Fibroblast of pulmonary artery (primary cell): Measurements from ENCODE around the gene GRIN3A.
"Not testable (repeated sequence)": the region's sequence is repeated elsewhere in the genome, so short reads cannot be mapped to it uniquely, and the experiment has no call there.

Source experiments
- DNase-seq: peaks from one replicate; pipeline ENCODE4 v3.0.0-alpha.2; 2010; ENCODE audit warnings: low read depth
- H3K4me3 ChIP-seq: replicated peaks from 2 replicates; pipeline ENCODE4 v1.5.1; 2011; ENCODE audit warnings: low read depth, mild to moderate bottlenecking, control low read depth, low read length, moderate library complexity
- TF ChIP-seq, protein P1 (sequence below): IDR thresholded peaks from 2 replicates; pipeline ENCODE4 v1.5.1; 2011; ENCODE audit warnings: mild to moderate bottlenecking, control low read depth, low read length, inconsistent platforms; ENCODE audit errors: missing control alignments

The GRIN3A gene

DNA sequence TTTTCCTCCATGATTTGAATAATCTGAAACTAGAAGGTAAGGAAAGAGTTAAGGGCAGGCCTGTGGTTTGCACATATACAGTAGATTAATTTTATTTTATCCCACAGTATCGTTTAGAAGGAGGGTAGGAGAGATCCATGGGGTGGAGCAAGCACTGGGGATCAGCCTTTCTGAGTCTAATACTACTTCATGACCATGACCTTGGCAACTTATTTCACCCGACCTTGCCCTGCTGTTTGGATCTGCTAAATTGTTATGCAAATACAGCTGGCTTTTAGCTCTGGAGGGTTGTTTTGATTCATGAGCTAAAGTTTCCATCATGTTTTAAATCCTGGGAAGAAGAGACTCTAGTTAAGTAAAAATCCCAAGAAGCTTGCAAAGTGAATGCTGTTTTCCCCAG, 864 bp upstream of the GRIN3A start:
- H3K4me3 ChIP-seq: no peak overlapping the region
- DNase-seq: no peak
- TF ChIP-seq, protein P1, sequence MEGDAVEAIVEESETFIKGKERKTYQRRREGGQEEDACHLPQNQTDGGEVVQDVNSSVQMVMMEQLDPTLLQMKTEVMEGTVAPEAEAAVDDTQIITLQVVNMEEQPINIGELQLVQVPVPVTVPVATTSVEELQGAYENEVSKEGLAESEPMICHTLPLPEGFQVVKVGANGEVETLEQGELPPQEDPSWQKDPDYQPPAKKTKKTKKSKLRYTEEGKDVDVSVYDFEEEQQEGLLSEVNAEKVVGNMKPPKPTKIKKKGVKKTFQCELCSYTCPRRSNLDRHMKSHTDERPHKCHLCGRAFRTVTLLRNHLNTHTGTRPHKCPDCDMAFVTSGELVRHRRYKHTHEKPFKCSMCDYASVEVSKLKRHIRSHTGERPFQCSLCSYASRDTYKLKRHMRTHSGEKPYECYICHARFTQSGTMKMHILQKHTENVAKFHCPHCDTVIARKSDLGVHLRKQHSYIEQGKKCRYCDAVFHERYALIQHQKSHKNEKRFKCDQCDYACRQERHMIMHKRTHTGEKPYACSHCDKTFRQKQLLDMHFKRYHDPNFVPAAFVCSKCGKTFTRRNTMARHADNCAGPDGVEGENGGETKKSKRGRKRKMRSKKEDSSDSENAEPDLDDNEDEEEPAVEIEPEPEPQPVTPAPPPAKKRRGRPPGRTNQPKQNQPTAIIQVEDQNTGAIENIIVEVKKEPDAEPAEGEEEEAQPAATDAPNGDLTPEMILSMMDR: no peak

DNA sequence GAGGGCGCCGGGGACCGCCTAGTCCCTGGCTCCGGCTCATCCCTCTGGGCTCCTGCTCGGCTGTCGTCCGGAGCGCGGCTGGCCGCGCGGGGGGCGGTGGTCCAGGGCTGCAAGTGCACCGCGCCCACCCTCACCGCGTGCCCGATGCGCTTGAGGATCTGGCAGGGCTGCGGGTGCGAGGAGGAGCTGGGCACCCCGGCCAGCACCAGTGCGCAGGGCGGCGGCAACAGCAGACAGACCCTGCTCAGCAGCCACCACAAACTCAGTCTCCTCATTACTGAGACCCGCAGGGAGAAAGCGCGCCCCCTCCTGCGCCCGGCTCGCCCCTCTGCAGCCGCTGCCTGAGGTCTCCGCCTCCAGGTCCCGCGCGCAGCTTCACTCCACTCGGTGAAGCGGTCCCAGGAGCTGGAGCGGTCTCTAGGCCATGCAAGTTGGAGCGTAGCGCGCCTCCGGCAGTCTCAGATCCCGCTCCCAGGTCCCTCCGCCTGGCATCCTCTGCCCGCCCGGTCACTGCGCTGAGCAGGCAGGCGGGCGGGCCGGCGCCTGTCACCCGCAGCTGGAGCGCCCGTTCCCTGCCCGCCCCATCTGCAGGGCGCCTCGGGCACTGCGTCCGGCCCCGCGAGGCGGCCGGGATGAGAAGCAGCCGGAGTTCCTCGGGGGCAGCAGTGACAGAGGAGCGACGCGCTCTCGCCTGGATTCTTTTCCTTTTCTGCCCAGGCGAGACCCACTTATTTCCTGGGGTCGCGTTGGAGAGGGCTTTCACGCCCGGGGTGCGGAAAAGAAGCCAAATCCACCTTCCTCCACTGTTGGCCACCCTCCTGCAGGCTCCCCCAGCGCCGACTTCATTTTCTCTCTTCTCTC, 512 bp downstream of the GRIN3A start:
- DNase-seq: no peak
- H3K4me3 ChIP-seq: no peak overlapping the region
- TF ChIP-seq, protein P1: no peak

DNA sequence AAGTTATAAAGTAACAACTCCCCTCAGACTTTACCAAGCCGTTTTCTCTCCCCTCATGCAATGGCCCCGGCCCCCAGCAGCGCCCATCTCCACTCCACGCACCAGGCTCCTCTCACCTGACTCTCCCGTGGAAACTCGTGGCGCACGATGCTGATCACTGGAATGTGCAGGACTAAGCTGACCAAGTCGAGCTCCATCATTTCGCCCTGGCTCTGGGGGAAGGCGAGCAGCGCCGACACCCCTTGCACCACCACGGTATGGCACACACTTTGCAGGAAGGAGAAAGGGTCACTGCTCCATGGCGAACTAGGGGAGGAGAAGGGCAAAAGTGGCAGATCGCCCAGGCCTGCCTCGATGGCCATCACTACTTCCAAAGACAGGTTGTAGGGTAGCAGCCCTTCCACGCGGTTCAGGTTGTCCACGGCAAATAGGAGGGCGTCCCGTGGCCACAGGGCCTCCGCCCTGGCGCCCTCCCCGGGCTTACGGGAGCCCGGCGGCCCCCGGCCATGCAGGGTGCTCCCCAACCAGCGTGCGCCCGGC, 1.2 kb downstream of the GRIN3A start:
- no peak overlapping the region for H3K4me3 ChIP-seq
- DNase-seq: no peak
- TF ChIP-seq, protein P1: no peak

DNA sequence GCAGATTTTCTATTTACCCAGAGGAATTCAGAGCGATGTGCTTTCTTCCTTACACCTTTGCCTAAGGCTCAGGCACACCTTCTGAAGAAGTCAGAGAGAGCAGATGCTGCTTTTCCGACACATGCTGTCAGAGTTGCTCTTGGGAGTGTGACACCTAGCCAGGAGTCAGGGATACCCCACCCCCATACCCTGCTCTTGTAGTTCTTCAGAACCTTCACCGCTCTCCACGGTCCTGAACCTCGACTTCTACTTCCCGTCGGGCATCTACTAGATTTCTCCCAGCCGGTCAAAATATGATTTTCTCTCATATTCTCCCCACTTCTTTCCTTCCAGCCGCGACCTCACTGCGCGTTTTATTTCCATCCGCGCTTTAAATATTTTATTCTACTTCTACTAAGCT, 1.7 kb downstream of the GRIN3A start:
- H3K4me3 ChIP-seq: no peak overlapping the region
- no peak for DNase-seq
- TF ChIP-seq, protein P1: no peak

DNA sequence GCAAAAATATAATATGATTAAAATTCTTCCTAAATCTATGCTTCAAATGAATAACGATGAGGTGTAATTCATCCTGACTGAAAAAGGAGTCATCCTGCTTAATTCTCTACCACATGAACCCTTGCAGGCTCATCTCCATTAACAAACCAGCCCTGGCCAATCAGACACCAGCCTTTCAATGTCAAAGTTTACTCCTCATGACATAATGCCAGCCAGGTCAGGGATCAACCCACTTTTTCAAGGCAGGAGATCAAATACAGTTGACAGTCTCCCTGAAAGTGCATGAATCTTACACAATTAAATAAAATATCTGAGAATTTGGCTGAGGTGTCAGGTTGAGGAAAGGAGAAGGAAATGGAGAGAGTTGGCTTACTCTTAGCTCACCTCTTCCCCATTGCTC, 7.0 kb downstream of the GRIN3A start:
- TF ChIP-seq, protein P1: no peak
- DNase-seq: no peak
- no peak overlapping the region for H3K4me3 ChIP-seq

DNA sequence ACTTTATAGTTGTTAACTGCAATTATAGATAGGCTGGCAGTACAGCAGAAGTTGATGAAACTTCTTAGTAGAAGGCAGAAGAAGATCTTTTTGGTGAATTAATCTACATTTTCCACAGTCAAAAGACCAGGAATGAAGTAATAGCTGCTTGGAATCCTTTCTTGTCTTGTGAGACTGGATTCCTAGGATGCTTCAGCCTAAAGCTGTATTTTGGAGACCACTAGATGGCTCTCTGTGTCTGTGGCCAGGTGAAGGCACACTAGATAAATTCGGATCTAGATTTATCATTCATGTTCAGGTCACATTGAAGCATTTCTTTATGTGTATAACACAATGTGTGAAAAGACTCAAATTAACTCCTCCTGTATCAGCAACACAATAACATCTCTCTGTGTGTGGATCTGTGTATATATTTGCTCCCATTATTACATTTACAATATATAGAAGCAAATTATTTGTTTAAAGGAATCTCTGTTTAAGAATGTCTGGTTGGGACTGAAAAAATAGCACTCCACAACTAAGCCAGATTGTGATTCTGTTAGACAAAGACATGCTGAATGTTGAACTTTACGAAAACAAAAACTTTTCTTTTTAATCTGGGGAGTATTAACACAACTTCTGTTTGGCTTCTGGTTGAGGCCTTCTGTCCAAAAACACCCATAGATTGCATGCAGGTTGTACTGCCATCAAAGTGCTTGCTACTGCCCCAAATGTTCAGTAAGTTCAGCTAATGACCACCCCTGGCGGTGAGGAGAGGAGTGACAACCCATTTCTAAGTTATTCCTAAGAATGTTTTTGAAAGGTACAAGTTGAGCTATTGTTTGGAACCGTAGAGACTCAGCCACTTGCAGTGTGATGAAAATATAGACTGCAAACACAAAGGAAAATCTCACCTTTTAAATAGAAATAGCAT, 10.6 kb downstream of the GRIN3A start:
- no peak overlapping the region for H3K4me3 ChIP-seq
- DNase-seq: peak; percentile 18
- TF ChIP-seq, protein P1: peak; percentile 54

DNA sequence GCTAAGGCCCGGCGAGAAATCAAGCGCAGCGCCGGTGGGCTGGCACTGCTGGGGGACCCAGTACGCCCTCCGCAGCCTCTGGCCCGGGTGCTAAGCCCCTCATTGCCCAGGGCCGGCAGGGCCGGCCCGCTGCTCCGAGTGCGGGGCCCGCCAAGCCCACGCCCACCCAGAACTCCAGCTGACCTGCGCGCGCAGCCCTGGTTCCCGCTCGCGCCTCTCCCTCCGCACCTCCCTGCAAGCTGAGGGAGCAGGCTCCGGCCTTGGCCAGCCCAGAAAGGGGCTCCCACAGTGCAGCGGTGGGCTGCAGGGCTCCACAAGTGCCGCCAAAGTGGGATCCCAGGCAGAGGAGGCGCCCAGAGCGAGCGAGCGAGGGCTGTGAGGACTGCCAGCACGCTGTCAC, 14.2 kb downstream of the GRIN3A start:
- DNase-seq, H3K4me3 ChIP-seq: not testable (repeated sequence)
